IMR-90 (cell line): ENCODE data around the gene HGFAC. TPM values are rescaled to one million over a fixed set of nuclear protein-coding genes. Genes with fewer than 3 reads are reported as not detected.

Experiments
- polyA plus RNA-seq, 3 experiments: library from polyadenylated mRNA; depleted of rRNA; stranded (reverse); fragments of >200 nt; gene quantifications; 2 replicates each; pipeline ENCODE4 v1.2.3, GENCODE V29; 2012; ENCODE audit warnings: low replicate concordance in 1 of 3
- total RNA-seq: library from RNA; depleted of rRNA; stranded (reverse); fragments of >200 nt; gene quantifications from 2 replicates; pipeline ENCODE4 v1.2.3, GENCODE V29; 2012; rRNA removed

HGFAC gene
- total and polyA plus RNA-seq, 2 of the 4 experiments (the other 2 are of a cell fraction), result 0.05 TPM; not detected in 1

Other genes starting within 250 kb of the HGFAC start
- gene MSANTD1, start 192.8 kb upstream of the HGFAC start, total RNA-seq, result under 0.01 and 0.28 TPM in 2 replicates
- gene MSANTD1, start 192.8 kb upstream of the HGFAC start, polyA plus RNA-seq (2012; rRNA removed), result 0.07 and 0.09 TPM in 2 replicates
- gene RGS12, start 148.9 kb upstream of the HGFAC start, total RNA-seq, result 11.8 and 13.1 TPM in 2 replicates
- 12.0 and 15.7 TPM in 2 replicates for gene RGS12, start 148.9 kb upstream of the HGFAC start, polyA plus RNA-seq (2012; rRNA removed)
- not detected in 2 replicates for gene DOK7, start 21.3 kb downstream of the HGFAC start, total RNA-seq
- not detected in 2 replicates for gene DOK7, start 21.3 kb downstream of the HGFAC start, polyA plus RNA-seq (2012; rRNA removed)
- 114 and 135 TPM in 2 replicates for gene LRPAP1, start 90.5 kb downstream of the HGFAC start, total RNA-seq
- 171 and 175 TPM in 2 replicates for gene LRPAP1, start 90.5 kb downstream of the HGFAC start, polyA plus RNA-seq (2012; rRNA removed)